H9 (cell line): ENCODE results near the gene GRAMD1C. TPM values are rescaled to one million over a fixed set of nuclear protein-coding genes. Genes with fewer than 3 reads are reported as not detected.

ENCODE experiments used
- DNase-seq: peaks from one replicate; pipeline ENCODE4 v3.0.0-alpha.2; 2017
- H2AFZ ChIP-seq: one replicate; pipeline ENCODE4 v1.6.1; 2013; ENCODE audit warnings: mild to moderate bottlenecking, low read length, control low read depth, moderate library complexity
- H2AK5ac ChIP-seq: 2 replicates; pipeline ENCODE4 v1.6.1; 2013; ENCODE audit warnings: low read length, control low read depth, mixed read lengths; ENCODE audit not compliant: insufficient read length
- H2BK120ac ChIP-seq: one replicate; pipeline ENCODE4 v1.6.1; 2013; ENCODE audit warnings: low read depth, mild to moderate bottlenecking, low read length, control low read depth, inconsistent platforms; ENCODE audit not compliant: poor library complexity, severe bottlenecking
- H2BK12ac ChIP-seq: 2 replicates; pipeline ENCODE4 v1.6.1; 2013; ENCODE audit warnings: low read length, control low read depth, mixed read lengths, low read depth; ENCODE audit not compliant: insufficient read length
- H2BK15ac ChIP-seq: 2 replicates; pipeline ENCODE4 v1.6.1; 2013; ENCODE audit warnings: low read depth, low read length, control low read depth
- H2BK20ac ChIP-seq: one replicate; pipeline ENCODE4 v1.6.1; 2013; ENCODE audit warnings: low read depth, mild to moderate bottlenecking, low read length, control low read depth, inconsistent platforms; ENCODE audit not compliant: poor library complexity, severe bottlenecking
- H2BK5ac ChIP-seq: 2 replicates; pipeline ENCODE4 v1.6.1; 2013; ENCODE audit warnings: low read length, control low read depth, mixed read lengths; ENCODE audit not compliant: insufficient read length
- H3K14ac ChIP-seq: 2 replicates; pipeline ENCODE4 v1.6.1; 2013; ENCODE audit warnings: low read length, control low read depth; ENCODE audit not compliant: insufficient read depth
- H3K18ac ChIP-seq: 2 replicates; pipeline ENCODE4 v1.6.1; 2013; ENCODE audit warnings: low read depth, mild to moderate bottlenecking, mixed read lengths, low read length, control low read depth; ENCODE audit not compliant: insufficient read length
- H3K23ac ChIP-seq: 2 replicates; pipeline ENCODE4 v1.6.1; 2013; ENCODE audit warnings: low read length, control low read depth, mixed read lengths, low read depth; ENCODE audit not compliant: insufficient read length
- H3K23me2 ChIP-seq: 2 replicates; pipeline ENCODE4 v1.6.1; 2013; ENCODE audit warnings: low read depth, mild to moderate bottlenecking, mixed read lengths, low read length, control low read depth; ENCODE audit not compliant: insufficient read length, poor library complexity, severe bottlenecking
- H3K27ac ChIP-seq: 2 replicates; pipeline ENCODE4 v1.5.1; 2013; ENCODE audit warnings: low read length, control low read depth, mixed read lengths, low read depth; ENCODE audit not compliant: insufficient read length
- H3K27me3 ChIP-seq: 2 replicates; pipeline ENCODE4 v1.6.1; 2013; ENCODE audit warnings: low read length, control low read depth, inconsistent platforms; ENCODE audit not compliant: insufficient read depth
- H3K4ac ChIP-seq: 2 replicates; pipeline ENCODE4 v1.6.1; 2013; ENCODE audit warnings: low read depth, mild to moderate bottlenecking, control low read depth, inconsistent platforms, low read length, moderate library complexity
- H3K4me1 ChIP-seq: 2 replicates; pipeline ENCODE4 v1.6.1; 2013; ENCODE audit warnings: low read length, control low read depth, inconsistent platforms; ENCODE audit not compliant: insufficient read depth
- H3K4me2 ChIP-seq: 2 replicates; pipeline ENCODE4 v1.6.1; 2013; ENCODE audit warnings: low read length, control low read depth, mixed read lengths; ENCODE audit not compliant: insufficient read length, insufficient read depth
- H3K56ac ChIP-seq: 2 replicates; pipeline ENCODE4 v1.6.1; 2013; ENCODE audit warnings: low read depth, mild to moderate bottlenecking, mixed read lengths, low read length, control low read depth; ENCODE audit not compliant: insufficient read length
- H3K79me1 ChIP-seq: 2 replicates; pipeline ENCODE4 v1.6.1; 2013; ENCODE audit warnings: low read depth, mild to moderate bottlenecking, moderate library complexity, low read length, control low read depth, inconsistent platforms; ENCODE audit not compliant: insufficient read depth, poor library complexity, severe bottlenecking
- H3K79me2 ChIP-seq: 2 replicates; pipeline ENCODE4 v1.6.1; 2013; ENCODE audit warnings: low read length, control low read depth, inconsistent platforms; ENCODE audit not compliant: insufficient read depth
- H3K9ac ChIP-seq: 2 replicates; pipeline ENCODE4 v1.6.1; 2013; ENCODE audit warnings: low read length, control low read depth, mixed read lengths; ENCODE audit not compliant: insufficient read length; ENCODE audit errors: extremely low read depth
- H3K9me3 ChIP-seq: one replicate; pipeline ENCODE4 v1.6.1; 2013; ENCODE audit warnings: low read depth, low read length, inconsistent platforms; ENCODE audit not compliant: control insufficient read depth
- H3T11ph ChIP-seq: one replicate; pipeline ENCODE4 v1.6.1; 2013; ENCODE audit warnings: mild to moderate bottlenecking, low read length, control low read depth, inconsistent platforms
- H4K20me1 ChIP-seq: one replicate; pipeline ENCODE4 v1.6.1; 2013; ENCODE audit not compliant: control insufficient read depth, insufficient read length, insufficient read depth
- H4K5ac ChIP-seq: 2 replicates; pipeline ENCODE4 v1.6.1; 2013; ENCODE audit warnings: low read depth, mild to moderate bottlenecking, mixed read lengths, low read length, control low read depth; ENCODE audit not compliant: insufficient read length
- H4K8ac ChIP-seq: replicated peaks from 2 replicates; pipeline ENCODE4 v1.6.1; 2013; ENCODE audit warnings: low read length, control low read depth, mixed read lengths, low read depth; ENCODE audit not compliant: insufficient read length
- H4K91ac ChIP-seq: 2 replicates; pipeline ENCODE4 v1.6.1; 2013; ENCODE audit warnings: low read depth, mild to moderate bottlenecking, moderate library complexity, mixed read lengths, low read length, control low read depth; ENCODE audit not compliant: insufficient read length
- H3K27ac Mint-ChIP-seq, 3 experiments: 2 replicates in 2 of 3; 3 replicates in 1 of 3; pipeline ENCODE4 v1.8.0; 2020 to 2021; ENCODE audit warnings: mixed read lengths in 3 of 3, mild to moderate bottlenecking in 1 of 3, moderate library complexity in 1 of 3
- H3K27me3 Mint-ChIP-seq: 2 replicates; pipeline ENCODE4 v1.8.0; 2021; ENCODE audit warnings: low read depth, mild to moderate bottlenecking, moderate library complexity, mixed read lengths
- H3K36me3 Mint-ChIP-seq, 3 experiments: 2 replicates in 2 of 3; 3 replicates in 1 of 3; pipeline ENCODE4 v1.8.0; 2020 to 2021; ENCODE audit warnings: low read depth in 3 of 3, mixed read lengths in 3 of 3; ENCODE audit not compliant: insufficient read depth in 1 of 3
- H3K4me1 Mint-ChIP-seq, 2 experiments: 2 replicates each; pipeline ENCODE4 v1.8.0; 2020; ENCODE audit warnings: mixed read lengths in 2 of 2
- H3K4me3 Mint-ChIP-seq, 2 experiments: 2 replicates in 1 of 2; 3 replicates in 1 of 2; pipeline ENCODE4 v1.8.0; 2020 to 2021; ENCODE audit warnings: mild to moderate bottlenecking in 2 of 2, mixed read lengths in 2 of 2, moderate library complexity in 1 of 2
- H3K9me3 Mint-ChIP-seq, 2 experiments: 2 replicates in 1 of 2; 3 replicates in 1 of 2; pipeline ENCODE4 v1.8.0; 2020; ENCODE audit warnings: mild to moderate bottlenecking in 2 of 2, mixed read lengths in 2 of 2, moderate library complexity in 1 of 2
- CTCF ChIP-seq: fragments of 200-600 bp; sonication (generic); conservative IDR thresholded peaks from 3 replicates; pipeline ENCODE4 v1.8.0; 2021; ENCODE audit warnings: antibody characterized with exemption, mild to moderate bottlenecking
- WGBS: extraction: QIAGEN DNeasy Blood & Tissue Kit; methylation state at CpG from one replicate; pipeline ENCODE4 v1.1.7; 2013; ENCODE audit warnings: missing lambda C conversion rate, low lambda C conversion rate, mixed read lengths; ENCODE audit not compliant: insufficient read length; ENCODE audit errors: extremely low coverage; 5-methylcytosine and 5-hydroxymethylcytosine counted together
- total RNA-seq: library from RNA; stranded (reverse); gene quantifications from 2 replicates; pipeline ENCODE4 v1.2.1, GENCODE V29; 2021

Gene GRAMD1C
- total RNA-seq, 1 experiment from 2014 or later: 1.8 TPM

- Histone ChIP-seq H3K4me2 (no peak overlapping the region), H2BK20ac (no peak overlapping the region), H3K79me1 (no peaks in the 10 kb centered on the region), H3K9me3 (no peaks in the 10 kb centered on the region), H3K4ac (no peak overlapping the region), H3K79me2 (no peaks in the 10 kb centered on the region), H2AFZ (no peak overlapping the region), H3K23me2 (no peaks in the 10 kb centered on the region), H4K20me1 (no peaks in the 10 kb centered on the region), H3K23ac (no peak overlapping the region), H3K27ac (no peak overlapping the region), H4K5ac (no peak overlapping the region), H2AK5ac (no peak overlapping the region), H2BK120ac (no peak overlapping the region), H4K91ac (no peak overlapping the region), H3K14ac (no peak overlapping the region), H3K9ac (no peak overlapping the region), H3K27me3 (no peaks in the 10 kb centered on the region), H2BK12ac (no peak overlapping the region), H3K56ac (no peak overlapping the region), H3T11ph (no peak overlapping the region), H3K4me1 (no peaks in the 10 kb centered on the region), H4K8ac (no peak overlapping the region), H2BK15ac (no peak overlapping the region), H3K18ac (no peak overlapping the region), H2BK5ac (no peak overlapping the region)
- Mint-ChIP-seq H3K27me3 (no peaks in the 10 kb centered on the region; the same call in 1 of the 2 replicates), H3K9me3 (no peaks in the 10 kb centered on the region), H3K36me3 (no peaks in the 10 kb centered on the region), H3K27ac (no peak overlapping the region), H3K4me3 (no peak overlapping the region), H3K4me1 (peaks cover 0 to 4% of the 10 kb centered on the region in 2 experiments; a peak in 1 of 4 replicates)
- TF ChIP-seq CTCF: no peak
- no CpG with 5 or more reads among the region's 3 CpGs for WGBS
- DNase-seq: no peak
Observed at GRCh38 chr3:113878403-113878802, 39.8 kb downstream of the GRAMD1C start.
